Panc1 (cell line): Measurements from ENCODE around the gene RUNX1.

Source experiments
- CTCF ChIP-seq: fragments of 450-650 bp; IDR thresholded peaks from 2 replicates; pipeline ENCODE4 v1.5.1; 2017; ENCODE audit warnings: mild to moderate bottlenecking
- POLR2AphosphoS5 ChIP-seq: IDR thresholded peaks from 2 replicates; pipeline ENCODE4 v1.6.1; 2012; ENCODE audit warnings: mild to moderate bottlenecking, low read depth, low read length, moderate library complexity
- SIN3A ChIP-seq: IDR thresholded peaks from 2 replicates; pipeline ENCODE4 v1.6.1; 2012; ENCODE audit warnings: low read depth, mild to moderate bottlenecking, low read length, moderate library complexity, borderline replicate concordance; ENCODE audit not compliant: insufficient read depth
- TCF7L2 ChIP-seq: IDR thresholded peaks from 2 replicates; pipeline ENCODE4 v1.6.1; 2011; ENCODE audit warnings: mild to moderate bottlenecking, low read depth, low read length, inconsistent platforms

GRCh38 chr21:34946916-34947534 is 102.1 kb downstream of the RUNX1 start:
- no peak for TF ChIP-seq POLR2AphosphoS5
- no peak for TF ChIP-seq CTCF
- TF ChIP-seq SIN3A: no peak
- no peak for TF ChIP-seq TCF7L2
